H9 (cell line): Measurements from ENCODE around the gene DIS3L2. TPM values are rescaled to one million over a fixed set of nuclear protein-coding genes. Genes with fewer than 3 reads are reported as not detected.
A peak's percentile ranks its signal among the peaks of the same experiment; 100 is the strongest.

Source experiments
- DNase-seq: peaks from one replicate; pipeline ENCODE4 v3.0.0-alpha.2; 2017
- H2AFZ ChIP-seq: one replicate; pipeline ENCODE4 v1.6.1; 2013; ENCODE audit warnings: mild to moderate bottlenecking, low read length, control low read depth, moderate library complexity
- H2AK5ac ChIP-seq: 2 replicates; pipeline ENCODE4 v1.6.1; 2013; ENCODE audit warnings: low read length, control low read depth, mixed read lengths; ENCODE audit not compliant: insufficient read length
- H2BK120ac ChIP-seq: one replicate; pipeline ENCODE4 v1.6.1; 2013; ENCODE audit warnings: low read depth, mild to moderate bottlenecking, low read length, control low read depth, inconsistent platforms; ENCODE audit not compliant: poor library complexity, severe bottlenecking
- H2BK12ac ChIP-seq: 2 replicates; pipeline ENCODE4 v1.6.1; 2013; ENCODE audit warnings: low read length, control low read depth, mixed read lengths, low read depth; ENCODE audit not compliant: insufficient read length
- H2BK15ac ChIP-seq: 2 replicates; pipeline ENCODE4 v1.6.1; 2013; ENCODE audit warnings: low read depth, low read length, control low read depth
- H2BK20ac ChIP-seq: one replicate; pipeline ENCODE4 v1.6.1; 2013; ENCODE audit warnings: low read depth, mild to moderate bottlenecking, low read length, control low read depth, inconsistent platforms; ENCODE audit not compliant: poor library complexity, severe bottlenecking
- H2BK5ac ChIP-seq: 2 replicates; pipeline ENCODE4 v1.6.1; 2013; ENCODE audit warnings: low read length, control low read depth, mixed read lengths; ENCODE audit not compliant: insufficient read length
- H3K14ac ChIP-seq: 2 replicates; pipeline ENCODE4 v1.6.1; 2013; ENCODE audit warnings: low read length, control low read depth; ENCODE audit not compliant: insufficient read depth
- H3K18ac ChIP-seq: 2 replicates; pipeline ENCODE4 v1.6.1; 2013; ENCODE audit warnings: low read depth, mild to moderate bottlenecking, mixed read lengths, low read length, control low read depth; ENCODE audit not compliant: insufficient read length
- H3K23ac ChIP-seq: 2 replicates; pipeline ENCODE4 v1.6.1; 2013; ENCODE audit warnings: low read length, control low read depth, mixed read lengths, low read depth; ENCODE audit not compliant: insufficient read length
- H3K23me2 ChIP-seq: 2 replicates; pipeline ENCODE4 v1.6.1; 2013; ENCODE audit warnings: low read depth, mild to moderate bottlenecking, mixed read lengths, low read length, control low read depth; ENCODE audit not compliant: insufficient read length, poor library complexity, severe bottlenecking
- H3K27ac ChIP-seq: 2 replicates; pipeline ENCODE4 v1.5.1; 2013; ENCODE audit warnings: low read length, control low read depth, mixed read lengths, low read depth; ENCODE audit not compliant: insufficient read length
- H3K27me3 ChIP-seq: 2 replicates; pipeline ENCODE4 v1.6.1; 2013; ENCODE audit warnings: low read length, control low read depth, inconsistent platforms; ENCODE audit not compliant: insufficient read depth
- H3K4ac ChIP-seq: 2 replicates; pipeline ENCODE4 v1.6.1; 2013; ENCODE audit warnings: low read depth, mild to moderate bottlenecking, control low read depth, inconsistent platforms, low read length, moderate library complexity
- H3K4me1 ChIP-seq: 2 replicates; pipeline ENCODE4 v1.6.1; 2013; ENCODE audit warnings: low read length, control low read depth, inconsistent platforms; ENCODE audit not compliant: insufficient read depth
- H3K4me2 ChIP-seq: 2 replicates; pipeline ENCODE4 v1.6.1; 2013; ENCODE audit warnings: low read length, control low read depth, mixed read lengths; ENCODE audit not compliant: insufficient read length, insufficient read depth
- H3K56ac ChIP-seq: 2 replicates; pipeline ENCODE4 v1.6.1; 2013; ENCODE audit warnings: low read depth, mild to moderate bottlenecking, mixed read lengths, low read length, control low read depth; ENCODE audit not compliant: insufficient read length
- H3K79me1 ChIP-seq: 2 replicates; pipeline ENCODE4 v1.6.1; 2013; ENCODE audit warnings: low read depth, mild to moderate bottlenecking, moderate library complexity, low read length, control low read depth, inconsistent platforms; ENCODE audit not compliant: insufficient read depth, poor library complexity, severe bottlenecking
- H3K79me2 ChIP-seq: 2 replicates; pipeline ENCODE4 v1.6.1; 2013; ENCODE audit warnings: low read length, control low read depth, inconsistent platforms; ENCODE audit not compliant: insufficient read depth
- H3K9ac ChIP-seq: 2 replicates; pipeline ENCODE4 v1.6.1; 2013; ENCODE audit warnings: low read length, control low read depth, mixed read lengths; ENCODE audit not compliant: insufficient read length; ENCODE audit errors: extremely low read depth
- H3K9me3 ChIP-seq: one replicate; pipeline ENCODE4 v1.6.1; 2013; ENCODE audit warnings: low read depth, low read length, inconsistent platforms; ENCODE audit not compliant: control insufficient read depth
- H3T11ph ChIP-seq: one replicate; pipeline ENCODE4 v1.6.1; 2013; ENCODE audit warnings: mild to moderate bottlenecking, low read length, control low read depth, inconsistent platforms
- H4K20me1 ChIP-seq: one replicate; pipeline ENCODE4 v1.6.1; 2013; ENCODE audit not compliant: control insufficient read depth, insufficient read length, insufficient read depth
- H4K5ac ChIP-seq: 2 replicates; pipeline ENCODE4 v1.6.1; 2013; ENCODE audit warnings: low read depth, mild to moderate bottlenecking, mixed read lengths, low read length, control low read depth; ENCODE audit not compliant: insufficient read length
- H4K8ac ChIP-seq: replicated peaks from 2 replicates; pipeline ENCODE4 v1.6.1; 2013; ENCODE audit warnings: low read length, control low read depth, mixed read lengths, low read depth; ENCODE audit not compliant: insufficient read length
- H4K91ac ChIP-seq: 2 replicates; pipeline ENCODE4 v1.6.1; 2013; ENCODE audit warnings: low read depth, mild to moderate bottlenecking, moderate library complexity, mixed read lengths, low read length, control low read depth; ENCODE audit not compliant: insufficient read length
- H3K27ac Mint-ChIP-seq, 3 experiments: 2 replicates in 2 of 3; 3 replicates in 1 of 3; pipeline ENCODE4 v1.8.0; 2020 to 2021; ENCODE audit warnings: mixed read lengths in 3 of 3, mild to moderate bottlenecking in 1 of 3, moderate library complexity in 1 of 3
- H3K27me3 Mint-ChIP-seq: 2 replicates; pipeline ENCODE4 v1.8.0; 2021; ENCODE audit warnings: low read depth, mild to moderate bottlenecking, moderate library complexity, mixed read lengths
- H3K36me3 Mint-ChIP-seq, 3 experiments: 2 replicates in 2 of 3; 3 replicates in 1 of 3; pipeline ENCODE4 v1.8.0; 2020 to 2021; ENCODE audit warnings: low read depth in 3 of 3, mixed read lengths in 3 of 3; ENCODE audit not compliant: insufficient read depth in 1 of 3
- H3K4me1 Mint-ChIP-seq, 2 experiments: 2 replicates each; pipeline ENCODE4 v1.8.0; 2020; ENCODE audit warnings: mixed read lengths in 2 of 2
- H3K4me3 Mint-ChIP-seq, 2 experiments: 2 replicates in 1 of 2; 3 replicates in 1 of 2; pipeline ENCODE4 v1.8.0; 2020 to 2021; ENCODE audit warnings: mild to moderate bottlenecking in 2 of 2, mixed read lengths in 2 of 2, moderate library complexity in 1 of 2
- H3K9me3 Mint-ChIP-seq, 2 experiments: 2 replicates in 1 of 2; 3 replicates in 1 of 2; pipeline ENCODE4 v1.8.0; 2020; ENCODE audit warnings: mild to moderate bottlenecking in 2 of 2, mixed read lengths in 2 of 2, moderate library complexity in 1 of 2
- WGBS: extraction: QIAGEN DNeasy Blood & Tissue Kit; methylation state at CpG from one replicate; pipeline ENCODE4 v1.1.7; 2013; ENCODE audit warnings: missing lambda C conversion rate, low lambda C conversion rate, mixed read lengths; ENCODE audit not compliant: insufficient read length; ENCODE audit errors: extremely low coverage; 5-methylcytosine and 5-hydroxymethylcytosine counted together
- total RNA-seq: library from RNA; stranded (reverse); gene quantifications from 2 replicates; pipeline ENCODE4 v1.2.1, GENCODE V29; 2021
- TF ChIP-seq, protein P1 (sequence below): fragments of 200-600 bp; sonication (generic); conservative IDR thresholded peaks from 3 replicates; pipeline ENCODE4 v1.8.0; 2021; ENCODE audit warnings: antibody characterized with exemption, mild to moderate bottlenecking

The DIS3L2 gene
- total RNA-seq, 1 experiment from 2014 or later, result 28.1 TPM

- H3K4ac ChIP-seq, result no peak overlapping the region
- Mint-ChIP-seq H3K9me3 (no peaks in the 10 kb centered on the region; a peak in 1 of 5 replicates), H3K27ac (no peak overlapping the region), H3K36me3 (no peaks in the 10 kb centered on the region), H3K4me3 (no peak overlapping the region), H3K4me1 (peaks cover 17 to 24% of the 10 kb centered on the region in 2 experiments), H3K27me3 (peaks cover 74% of the 10 kb centered on the region)
- H3K9me3 ChIP-seq, result no peaks in the 10 kb centered on the region
- no peak overlapping the region for H3T11ph ChIP-seq
- H4K20me1 ChIP-seq, result no peaks in the 10 kb centered on the region
- H4K8ac ChIP-seq, result no peak overlapping the region
- H3K79me1 ChIP-seq, result no peaks in the 10 kb centered on the region
- no peak overlapping the region for H4K91ac ChIP-seq
- no peaks in the 10 kb centered on the region for H3K79me2 ChIP-seq
- no peak overlapping the region for H2AK5ac ChIP-seq
- H3K56ac ChIP-seq, result no peak overlapping the region
- H2BK15ac ChIP-seq, result no peak overlapping the region
- H2BK12ac ChIP-seq, result no peak overlapping the region
- H3K14ac ChIP-seq, result no peak overlapping the region; the same call in 1 of the 2 replicates
- H2AFZ ChIP-seq, result no peak overlapping the region
- no peak overlapping the region for H3K4me2 ChIP-seq
- H3K4me1 ChIP-seq, result no peaks in the 10 kb centered on the region; the same call in 1 of the 2 replicates
- no peak overlapping the region for H2BK5ac ChIP-seq
- DNase-seq, result no peak
- H4K5ac ChIP-seq, result no peak overlapping the region
- no CpG with 5 or more reads among the region's 5 CpGs for WGBS
- no peak overlapping the region for H3K9ac ChIP-seq
- H3K27me3 ChIP-seq, result peaks cover 22% of the 10 kb centered on the region; the same call in 1 of the 2 replicates
- H2BK120ac ChIP-seq, result no peak overlapping the region
- no peak overlapping the region for H3K27ac ChIP-seq
- H3K23me2 ChIP-seq, result peaks cover 21% of the 10 kb centered on the region
- no peak overlapping the region for H2BK20ac ChIP-seq
- no peak overlapping the region for H3K23ac ChIP-seq
- TF ChIP-seq, protein P1, sequence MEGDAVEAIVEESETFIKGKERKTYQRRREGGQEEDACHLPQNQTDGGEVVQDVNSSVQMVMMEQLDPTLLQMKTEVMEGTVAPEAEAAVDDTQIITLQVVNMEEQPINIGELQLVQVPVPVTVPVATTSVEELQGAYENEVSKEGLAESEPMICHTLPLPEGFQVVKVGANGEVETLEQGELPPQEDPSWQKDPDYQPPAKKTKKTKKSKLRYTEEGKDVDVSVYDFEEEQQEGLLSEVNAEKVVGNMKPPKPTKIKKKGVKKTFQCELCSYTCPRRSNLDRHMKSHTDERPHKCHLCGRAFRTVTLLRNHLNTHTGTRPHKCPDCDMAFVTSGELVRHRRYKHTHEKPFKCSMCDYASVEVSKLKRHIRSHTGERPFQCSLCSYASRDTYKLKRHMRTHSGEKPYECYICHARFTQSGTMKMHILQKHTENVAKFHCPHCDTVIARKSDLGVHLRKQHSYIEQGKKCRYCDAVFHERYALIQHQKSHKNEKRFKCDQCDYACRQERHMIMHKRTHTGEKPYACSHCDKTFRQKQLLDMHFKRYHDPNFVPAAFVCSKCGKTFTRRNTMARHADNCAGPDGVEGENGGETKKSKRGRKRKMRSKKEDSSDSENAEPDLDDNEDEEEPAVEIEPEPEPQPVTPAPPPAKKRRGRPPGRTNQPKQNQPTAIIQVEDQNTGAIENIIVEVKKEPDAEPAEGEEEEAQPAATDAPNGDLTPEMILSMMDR, result peak; percentile 36; the same call in 2 of the 3 replicates
- no peak overlapping the region for H3K18ac ChIP-seq
Measured at GRCh38 chr2:231928481-231928880, 33.0 kb upstream of the DIS3L2 start.
